Ovary (tissue), 3 donors: ENCODE measurements around the gene CDC16.

ENCODE experiments used
- POLR2A ChIP-seq: fragments of 450-650 bp; IDR thresholded peaks from one replicate; pipeline ENCODE4 v1.6.1; 2017; ENCODE audit warnings: antibody characterized with exemption, mild to moderate bottlenecking, moderate library complexity
- TF ChIP-seq, protein P1 (sequence below), 3 donors: fragments of 450-650 bp in 2 of 3; fragments of 200-600 bp in 1 of 3; IDR thresholded peaks; one replicate each; pipeline versions ENCODE4 v1.5.1 to v1.8.0; 2016 to 2022; ENCODE audit warnings: antibody characterized with exemption in 3 of 3, mild to moderate bottlenecking in 1 of 3
- donor health status: DM: no; HTN: no; CAD: no.

GRCh38 chr13:114227528-114227927, 7.2 kb upstream of the CDC16 start:
- TF ChIP-seq, protein P1, sequence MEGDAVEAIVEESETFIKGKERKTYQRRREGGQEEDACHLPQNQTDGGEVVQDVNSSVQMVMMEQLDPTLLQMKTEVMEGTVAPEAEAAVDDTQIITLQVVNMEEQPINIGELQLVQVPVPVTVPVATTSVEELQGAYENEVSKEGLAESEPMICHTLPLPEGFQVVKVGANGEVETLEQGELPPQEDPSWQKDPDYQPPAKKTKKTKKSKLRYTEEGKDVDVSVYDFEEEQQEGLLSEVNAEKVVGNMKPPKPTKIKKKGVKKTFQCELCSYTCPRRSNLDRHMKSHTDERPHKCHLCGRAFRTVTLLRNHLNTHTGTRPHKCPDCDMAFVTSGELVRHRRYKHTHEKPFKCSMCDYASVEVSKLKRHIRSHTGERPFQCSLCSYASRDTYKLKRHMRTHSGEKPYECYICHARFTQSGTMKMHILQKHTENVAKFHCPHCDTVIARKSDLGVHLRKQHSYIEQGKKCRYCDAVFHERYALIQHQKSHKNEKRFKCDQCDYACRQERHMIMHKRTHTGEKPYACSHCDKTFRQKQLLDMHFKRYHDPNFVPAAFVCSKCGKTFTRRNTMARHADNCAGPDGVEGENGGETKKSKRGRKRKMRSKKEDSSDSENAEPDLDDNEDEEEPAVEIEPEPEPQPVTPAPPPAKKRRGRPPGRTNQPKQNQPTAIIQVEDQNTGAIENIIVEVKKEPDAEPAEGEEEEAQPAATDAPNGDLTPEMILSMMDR (IDR thresholded peaks at IDR 0.05), result no peak
- no peak for TF ChIP-seq POLR2A
